A549 treated with ZK216348 at 1 μM for 4 hours (cell line): ENCODE data around the gene RELT. TPM values are rescaled to one million over a fixed set of nuclear protein-coding genes. Genes with fewer than 3 reads are reported as not detected.

Experiments used
- total RNA-seq: library from RNA; stranded (reverse); fragments of 200-300 nt; extraction: Qiagen RNA extraction; gene quantifications from 5 replicates; pipeline ENCODE4 v1.2.3, GENCODE V29; 2022; ENCODE audit warnings: low read depth

The RELT gene
- 5.2 to 8.8 TPM (median 7.7 TPM) in 5 replicates for total RNA-seq

GRCh38 chr11:73376160-73376802 lies at the start of gene RELT:
RELT (plus strand) TSS chr11:73376399; CDS start chr11:73389137, 12,738 bp downstream.

Other genes starting within 250 kb of the RELT start
- 8.7 to 11.9 TPM (median 9.0 TPM) in 5 replicates for gene FCHSD2, start 234.1 kb upstream of the RELT start, total RNA-seq
- 7.2 to 15.2 TPM (median 12.8 TPM) in 5 replicates for gene P2RY2, start 158.1 kb upstream of the RELT start, total RNA-seq
- gene P2RY6, start 104.1 kb upstream of the RELT start, total RNA-seq = 3.9 to 12.7 TPM (median 8.7 TPM) in 5 replicates
- 5.9 to 15.8 TPM (median 13.9 TPM) in 5 replicates for gene ARHGEF17, start 68.1 kb upstream of the RELT start, total RNA-seq
- 10.2 to 17.8 TPM (median 15.9 TPM) in 5 replicates for gene FAM168A, start 221.7 kb downstream of the RELT start, total RNA-seq